Caco-2 (cell line): ENCODE data around the gene MRPL19. TPM values are rescaled to one million over a fixed set of nuclear protein-coding genes. Genes with fewer than 3 reads are reported as not detected.

Experiments
- BruUV-seq: library from RNA; stranded (reverse); fragments of 400-500 nt; replicated peaks from 2 replicates; lab custom pipeline; 2021; lab: Mats Ljungman, UMichigan
- CTCF ChIA-PET: fragments of 300-600 bp; sonication (Branson Sonifier 250); formaldehyde crosslinking; loops from one replicate; lab custom pipeline; 2022; ENCODE audit warnings: antibody characterized with exemption; lab: Charles Lee
- POLR2A ChIA-PET: fragments of 300-600 bp; sonication (Branson Sonifier 250); formaldehyde crosslinking; loops from one replicate; lab custom pipeline; 2022; ENCODE audit warnings: antibody characterized with exemption; lab: Charles Lee
- DNase-seq, 2 experiments: peaks; one replicate each; pipeline versions ENCODE4 v3.0.0 to v3.0.0-alpha.2; 2020 to 2022
- H3K27me3 ChIP-seq: replicated peaks from 2 replicates; pipeline ENCODE4 v1.6.0; 2011; ENCODE audit warnings: low read length; ENCODE audit not compliant: control insufficient read depth, insufficient read depth
- H3K36me3 ChIP-seq: 2 replicates; pipeline ENCODE4 v1.5.1; 2011; ENCODE audit warnings: low read length; ENCODE audit not compliant: control insufficient read depth, insufficient read depth
- H3K4me1 ChIP-seq: fragments of 250-450 bp; sonication (Bioruptor Pico); 2 replicates; pipeline ENCODE4 v1.5.1; 2020; ENCODE audit warnings: mild to moderate bottlenecking
- H3K4me3 ChIP-seq: 2 replicates; pipeline ENCODE4 v1.5.1; 2011; ENCODE audit warnings: low read depth, mild to moderate bottlenecking, control low read depth, low read length
- H3K9me3 ChIP-seq: fragments of 250-450 bp; sonication (Bioruptor Pico); 2 replicates; pipeline ENCODE4 v1.5.1; 2020; ENCODE audit warnings: mild to moderate bottlenecking, moderate library complexity
- H3K27ac Mint-ChIP-seq: one replicate; pipeline ENCODE4 v1.8.0; 2022; ENCODE audit warnings: mixed read lengths; ENCODE audit not compliant: unreplicated experiment
- H3K27me3 Mint-ChIP-seq: one replicate; pipeline ENCODE4 v1.8.0; 2022; ENCODE audit warnings: mixed read lengths; ENCODE audit not compliant: insufficient read depth, unreplicated experiment
- H3K36me3 Mint-ChIP-seq: one replicate; pipeline ENCODE4 v1.8.0; 2022; ENCODE audit warnings: mild to moderate bottlenecking, mixed read lengths; ENCODE audit not compliant: insufficient read depth, unreplicated experiment
- H3K4me1 Mint-ChIP-seq: one replicate; pipeline ENCODE4 v1.8.0; 2022; ENCODE audit warnings: low read depth, mixed read lengths; ENCODE audit not compliant: unreplicated experiment
- H3K4me3 Mint-ChIP-seq: one replicate; pipeline ENCODE4 v1.8.0; 2022; ENCODE audit warnings: mild to moderate bottlenecking, moderate library complexity, mixed read lengths; ENCODE audit not compliant: unreplicated experiment
- H3K9me3 Mint-ChIP-seq: one replicate; pipeline ENCODE4 v1.8.0; 2022; ENCODE audit warnings: mixed read lengths; ENCODE audit not compliant: unreplicated experiment
- intact Hi-C: fragments of 100-400 bp; cut with micrococcal nuclease; formaldehyde crosslinking; loops from one replicate; pipeline ENCODE4 v1.10.0; 2022; ENCODE audit not compliant: unreplicated experiment
- total RNA-seq: library from RNA; stranded (reverse); gene quantifications from 2 replicates; pipeline ENCODE4 v1.2.3, GENCODE V29; 2022
- TF ChIP-seq, protein P1 (sequence below), 2 experiments: fragments of 200-600 bp in 1 of 2; IDR thresholded peaks; 1 replicate in 1 of 2; 2 replicates in 1 of 2; pipeline versions ENCODE4 v1.5.1 to v1.8.0; 2011 to 2022; ENCODE audit warnings: antibody characterized with exemption in 1 of 2, control low read depth in 1 of 2, inconsistent platforms in 1 of 2, low read depth in 1 of 2, low read length in 1 of 2, mild to moderate bottlenecking in 1 of 2, moderate library complexity in 1 of 2; ENCODE audit not compliant: insufficient read depth in 1 of 2, severe bottlenecking in 1 of 2, unreplicated experiment in 1 of 2

MRPL19 gene
- total RNA-seq, 1 experiment from 2014 or later = 57.8 TPM

DNA sequence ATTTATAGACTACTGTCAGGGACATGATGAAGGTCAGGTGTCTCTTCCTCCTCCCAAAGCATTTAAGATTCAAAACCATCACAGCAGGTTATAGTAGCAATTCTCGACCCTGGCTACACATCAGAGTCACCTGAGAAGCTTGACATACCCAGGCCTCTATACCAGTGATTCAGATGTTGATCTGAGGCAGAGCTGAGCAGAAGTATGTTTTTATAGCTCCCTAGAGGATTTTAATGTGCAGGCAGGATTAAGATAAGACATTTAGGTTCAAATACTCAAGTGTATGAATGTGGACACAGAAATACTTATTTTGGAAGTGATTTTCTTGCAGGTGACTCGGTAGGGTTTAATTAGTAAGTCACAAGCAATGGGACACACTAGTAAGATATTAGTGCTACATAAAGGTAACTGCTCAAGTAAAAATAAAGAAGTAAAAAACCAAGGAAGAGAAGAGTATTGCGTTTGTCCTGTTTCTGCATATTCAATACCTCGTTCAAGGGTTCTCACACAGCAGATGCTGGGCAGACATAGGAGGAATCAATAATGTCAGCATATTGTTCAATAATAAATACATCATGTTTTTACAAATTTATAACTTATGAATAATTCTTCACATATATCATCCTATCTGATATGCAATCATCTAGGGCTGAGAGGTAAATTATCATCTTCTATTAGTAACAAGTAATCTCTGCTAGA lies 57.2 kb downstream of the MRPL19 start:
- no peaks in the 10 kb centered on the region; the same call in 1 of the 2 replicates for H3K36me3 ChIP-seq
- H3K9me3 Mint-ChIP-seq = no peaks in the 10 kb centered on the region
- no TSS peak for BruUV-seq
- H3K27ac Mint-ChIP-seq = no peak overlapping the region
- H3K36me3 Mint-ChIP-seq = peaks cover 42% of the 10 kb centered on the region
- no peaks in the 10 kb centered on the region for H3K27me3 ChIP-seq
- H3K27me3 Mint-ChIP-seq = no peaks in the 10 kb centered on the region
- TF ChIP-seq, protein P1, sequence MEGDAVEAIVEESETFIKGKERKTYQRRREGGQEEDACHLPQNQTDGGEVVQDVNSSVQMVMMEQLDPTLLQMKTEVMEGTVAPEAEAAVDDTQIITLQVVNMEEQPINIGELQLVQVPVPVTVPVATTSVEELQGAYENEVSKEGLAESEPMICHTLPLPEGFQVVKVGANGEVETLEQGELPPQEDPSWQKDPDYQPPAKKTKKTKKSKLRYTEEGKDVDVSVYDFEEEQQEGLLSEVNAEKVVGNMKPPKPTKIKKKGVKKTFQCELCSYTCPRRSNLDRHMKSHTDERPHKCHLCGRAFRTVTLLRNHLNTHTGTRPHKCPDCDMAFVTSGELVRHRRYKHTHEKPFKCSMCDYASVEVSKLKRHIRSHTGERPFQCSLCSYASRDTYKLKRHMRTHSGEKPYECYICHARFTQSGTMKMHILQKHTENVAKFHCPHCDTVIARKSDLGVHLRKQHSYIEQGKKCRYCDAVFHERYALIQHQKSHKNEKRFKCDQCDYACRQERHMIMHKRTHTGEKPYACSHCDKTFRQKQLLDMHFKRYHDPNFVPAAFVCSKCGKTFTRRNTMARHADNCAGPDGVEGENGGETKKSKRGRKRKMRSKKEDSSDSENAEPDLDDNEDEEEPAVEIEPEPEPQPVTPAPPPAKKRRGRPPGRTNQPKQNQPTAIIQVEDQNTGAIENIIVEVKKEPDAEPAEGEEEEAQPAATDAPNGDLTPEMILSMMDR (IDR thresholded peaks at IDR 0.05; ENCODE audit: insufficient read depth in 1 of 2, low read depth in 1 of 2, low read length in 1 of 2, severe bottlenecking in 1 of 2, unreplicated experiment in 1 of 2) = no peak
- no peak overlapping the region for H3K4me3 Mint-ChIP-seq
- DNase-seq = no peak
- H3K4me1 ChIP-seq = peaks cover 2% of the 10 kb centered on the region; the same call in 1 of the 2 replicates
- H3K4me3 ChIP-seq = no peak overlapping the region
- intact Hi-C loops = no loop called here
- POLR2A ChIA-PET = no interaction called here
- CTCF ChIA-PET = no interaction called here
- H3K9me3 ChIP-seq = no peaks in the 10 kb centered on the region
- H3K4me1 Mint-ChIP-seq = no peaks in the 10 kb centered on the region

DNA sequence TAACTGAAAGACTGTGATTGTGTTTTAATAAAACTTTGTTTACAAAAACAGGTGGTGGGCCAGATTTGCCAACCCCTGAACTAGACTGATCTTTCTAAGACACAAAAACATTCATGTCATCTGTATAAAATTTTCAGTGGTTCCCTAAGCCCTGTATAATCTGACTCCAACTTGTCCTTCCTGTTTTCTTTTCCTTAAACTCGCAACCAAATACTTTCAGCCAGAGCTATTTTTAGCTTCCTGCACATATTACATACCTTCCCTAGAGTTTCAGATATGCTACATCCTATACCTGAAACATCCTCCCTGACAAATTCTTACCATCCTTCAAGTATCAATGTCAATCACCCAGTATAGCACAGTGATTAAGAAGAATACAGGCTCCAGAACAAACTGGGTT lies 59.3 kb downstream of the MRPL19 start:
- no peak for DNase-seq
- Histone ChIP-seq H3K27me3 (no peaks in the 10 kb centered on the region), H3K4me1 (peaks cover 7% of the 10 kb centered on the region; the same call in 1 of the 2 replicates), H3K4me3 (no peak overlapping the region), H3K36me3 (no peaks in the 10 kb centered on the region; the same call in 1 of the 2 replicates), H3K9me3 (no peaks in the 10 kb centered on the region)
- Mint-ChIP-seq H3K36me3 (peaks cover 37% of the 10 kb centered on the region), H3K4me1 (peaks cover 7% of the 10 kb centered on the region), H3K9me3 (no peaks in the 10 kb centered on the region), H3K4me3 (no peak overlapping the region), H3K27me3 (no peaks in the 10 kb centered on the region), H3K27ac (no peak overlapping the region)
- intact Hi-C loops = no loop called here
- no TSS peak for BruUV-seq
- CTCF ChIA-PET = no interaction called here
- POLR2A ChIA-PET = no interaction called here
- TF ChIP-seq, protein P1 (IDR thresholded peaks at IDR 0.05; ENCODE audit: insufficient read depth in 1 of 2, low read depth in 1 of 2, low read length in 1 of 2, severe bottlenecking in 1 of 2, unreplicated experiment in 1 of 2) = no peak

DNA sequence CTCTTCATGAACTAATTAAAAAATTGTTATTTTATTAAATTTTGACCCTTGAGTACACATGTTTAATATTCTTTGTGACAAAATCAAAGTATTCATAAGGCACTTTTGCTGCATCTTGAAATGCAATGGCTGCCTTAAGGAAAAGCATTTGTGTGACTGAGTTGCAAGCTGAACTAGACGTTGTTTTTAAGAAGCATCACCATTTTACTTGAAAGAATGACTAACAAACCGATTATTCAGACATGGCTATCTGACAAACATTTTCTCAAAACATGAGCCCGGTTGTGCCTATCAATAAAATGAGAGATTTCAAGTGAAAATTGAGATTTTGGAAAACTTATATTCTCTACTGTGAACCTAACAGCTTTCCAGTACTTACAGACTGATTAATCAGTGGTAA lies 61.3 kb downstream of the MRPL19 start:
- Histone ChIP-seq H3K9me3 (no peaks in the 10 kb centered on the region), H3K36me3 (no peaks in the 10 kb centered on the region; the same call in 1 of the 2 replicates), H3K4me3 (no peak overlapping the region), H3K4me1 (peaks cover 7% of the 10 kb centered on the region; the same call in 1 of the 2 replicates), H3K27me3 (no peaks in the 10 kb centered on the region)
- Mint-ChIP-seq H3K27ac (no peak overlapping the region), H3K9me3 (no peaks in the 10 kb centered on the region), H3K36me3 (peaks cover 32% of the 10 kb centered on the region), H3K4me3 (peak overlapping the region; percentile 40), H3K4me1 (peaks cover 7% of the 10 kb centered on the region), H3K27me3 (no peaks in the 10 kb centered on the region)
- CTCF ChIA-PET = no interaction called here
- POLR2A ChIA-PET = no interaction called here
- intact Hi-C loops = no loop called here
- no peak for DNase-seq
- no TSS peak for BruUV-seq
- TF ChIP-seq, protein P1 (IDR thresholded peaks at IDR 0.05; ENCODE audit: insufficient read depth in 1 of 2, low read depth in 1 of 2, low read length in 1 of 2, severe bottlenecking in 1 of 2, unreplicated experiment in 1 of 2) = no peak
